ENCODE results near the gene MSTN.

MSTN gene

DNA sequence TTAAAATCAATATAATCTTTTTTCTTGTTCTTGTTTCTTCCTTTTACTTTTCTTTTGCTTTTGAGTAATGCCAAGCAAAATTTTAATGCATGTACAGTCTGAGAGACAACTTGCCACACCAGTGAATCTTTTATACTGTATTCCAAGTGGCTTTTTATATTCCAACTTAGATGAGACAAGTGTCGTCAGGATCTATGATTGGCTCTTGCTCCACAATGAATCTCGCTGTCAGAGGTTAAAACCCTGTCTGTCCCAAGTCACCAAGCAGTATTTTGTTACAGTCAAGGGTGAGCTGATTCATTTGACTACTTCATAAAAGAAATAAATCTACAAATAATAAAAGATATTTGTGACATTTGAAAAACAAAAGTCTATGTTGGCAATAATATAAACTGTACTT lies at the start of gene MSTN:
Gene MSTN (minus strand): TSS at position 129 of the 400 bp plus-strand sequence. CDS start 133 bp downstream, outside the sequence.
- DNase-seq (ENCODE audit: low read depth in 3 of 3, low spot score in 1 of 3), result no peak

DNA sequence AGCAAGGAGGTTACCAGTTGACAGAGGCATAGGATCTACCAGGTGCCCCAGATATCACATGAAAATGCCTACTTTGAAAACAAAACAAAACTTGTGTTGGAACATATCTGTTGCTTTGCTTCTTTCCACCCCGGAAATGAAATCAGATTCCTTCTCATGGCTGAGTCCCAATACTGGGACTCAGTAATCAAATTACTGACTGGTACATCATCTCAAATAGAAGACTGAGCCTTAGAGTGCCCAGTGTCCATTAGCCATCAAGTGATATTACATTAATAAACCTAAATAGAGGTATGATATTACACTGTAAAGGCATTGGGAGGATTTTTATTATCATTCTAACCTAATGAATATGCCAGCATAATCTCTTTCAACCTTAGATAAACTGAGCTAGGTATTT lies 48.6 kb upstream of the MSTN start:
- DNase-seq (ENCODE audit: low read depth in 3 of 3, low spot score in 1 of 3), result no peak

DNA sequence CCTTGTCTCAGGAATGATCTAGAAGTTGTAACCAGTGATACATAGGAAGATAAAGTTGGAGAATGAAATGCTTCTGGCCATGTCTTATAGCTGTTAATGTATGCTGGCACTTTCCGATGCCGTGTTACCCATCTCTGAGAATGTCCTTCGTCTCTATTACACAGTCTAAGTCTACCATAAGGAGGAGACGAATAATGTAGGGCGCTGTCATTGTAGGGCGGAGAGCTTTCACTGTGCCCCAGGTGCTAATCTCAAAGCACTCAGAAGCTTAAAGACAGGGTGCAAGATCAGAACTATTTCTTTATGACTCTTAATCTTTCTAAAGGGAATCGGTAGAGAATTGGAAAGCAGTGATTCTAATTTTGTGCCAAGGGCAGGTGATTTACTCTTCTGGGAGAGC lies 48.2 kb upstream of the MSTN start:
- DNase-seq (ENCODE audit: low read depth in 3 of 3, low spot score in 1 of 3), result no peak

DNA sequence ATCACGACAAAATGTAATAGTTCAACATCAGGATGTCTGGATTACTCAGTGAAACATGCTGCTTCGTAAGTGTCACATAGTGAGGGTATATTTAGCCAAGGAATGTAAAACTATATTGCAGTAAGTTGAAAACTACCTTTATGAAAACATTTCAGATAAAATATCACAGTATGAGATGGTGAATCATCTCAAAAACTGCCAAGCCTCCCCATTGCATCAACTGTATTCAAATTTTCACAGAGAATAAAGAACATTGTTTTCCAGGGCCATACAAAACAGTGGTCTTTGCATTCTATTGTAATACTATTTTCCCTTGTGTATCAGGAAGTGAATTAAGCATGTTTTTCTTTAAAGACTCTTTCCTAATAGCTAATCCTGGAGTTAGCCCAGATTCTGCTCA lies 47.6 kb upstream of the MSTN start:
- no peak for DNase-seq (ENCODE audit: low read depth in 3 of 3, low spot score in 1 of 3)

DNA sequence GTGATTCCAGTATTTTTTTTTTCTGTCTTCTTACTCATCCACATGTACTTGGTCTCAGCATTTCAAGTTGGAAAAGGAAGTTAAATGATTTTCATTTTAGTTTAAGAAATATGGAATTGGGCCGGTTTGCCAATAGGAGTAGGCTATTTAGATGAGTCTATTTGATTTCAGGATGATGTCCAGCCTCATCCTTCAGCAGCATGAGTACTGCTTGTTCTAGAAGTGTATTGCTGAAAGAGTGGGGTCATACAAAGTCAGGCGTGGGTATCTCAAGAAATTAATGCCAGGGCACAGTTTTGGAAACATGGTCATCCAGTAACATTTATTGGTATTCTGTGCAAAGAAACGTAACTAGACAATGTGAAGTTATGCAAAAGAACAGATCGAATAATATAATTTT lies 44.9 kb upstream of the MSTN start:
- no peak for DNase-seq (ENCODE audit: low read depth in 3 of 3, low spot score in 1 of 3)

DNA sequence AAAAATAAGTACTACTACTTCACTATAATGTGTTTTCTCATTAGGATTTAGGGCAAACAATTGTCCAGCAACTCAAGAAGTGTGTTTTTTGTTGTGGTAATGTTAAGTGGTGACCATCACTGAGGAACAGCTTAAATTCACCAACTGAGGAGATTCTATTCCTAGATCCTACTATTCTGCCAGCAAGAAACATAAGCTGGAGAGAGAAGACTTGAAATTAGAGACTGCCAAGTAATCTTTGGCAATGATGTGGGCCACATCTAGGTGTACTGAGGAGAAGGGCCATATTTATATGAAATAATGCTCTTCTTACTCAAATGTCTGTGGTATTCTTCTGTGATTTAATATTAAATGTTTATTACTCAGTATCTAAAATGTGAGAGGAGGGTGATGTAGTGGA lies 44.3 kb upstream of the MSTN start:
- no peak for DNase-seq (ENCODE audit: low read depth in 3 of 3, low spot score in 1 of 3)

DNA sequence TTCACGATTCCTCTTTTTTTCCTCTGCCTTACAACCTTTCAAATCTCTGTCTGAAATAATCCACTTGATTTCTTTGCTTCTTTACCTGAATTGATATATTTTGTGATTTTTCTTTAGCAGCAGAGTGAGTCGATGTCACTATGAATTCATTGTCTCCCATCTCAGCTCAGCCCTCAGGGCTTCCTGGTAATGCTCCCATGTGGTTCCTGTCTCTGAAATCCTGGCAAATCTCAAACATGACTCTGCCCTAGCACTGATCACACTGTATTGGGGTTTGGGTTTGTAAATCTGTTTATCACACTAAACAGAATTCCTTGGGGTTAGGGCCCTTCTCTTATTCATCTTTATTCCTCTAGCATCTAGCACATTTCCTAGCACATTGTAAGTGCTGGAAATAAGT lies 43.0 kb upstream of the MSTN start:
- no peak for DNase-seq (ENCODE audit: low read depth in 3 of 3, low spot score in 1 of 3)

DNA sequence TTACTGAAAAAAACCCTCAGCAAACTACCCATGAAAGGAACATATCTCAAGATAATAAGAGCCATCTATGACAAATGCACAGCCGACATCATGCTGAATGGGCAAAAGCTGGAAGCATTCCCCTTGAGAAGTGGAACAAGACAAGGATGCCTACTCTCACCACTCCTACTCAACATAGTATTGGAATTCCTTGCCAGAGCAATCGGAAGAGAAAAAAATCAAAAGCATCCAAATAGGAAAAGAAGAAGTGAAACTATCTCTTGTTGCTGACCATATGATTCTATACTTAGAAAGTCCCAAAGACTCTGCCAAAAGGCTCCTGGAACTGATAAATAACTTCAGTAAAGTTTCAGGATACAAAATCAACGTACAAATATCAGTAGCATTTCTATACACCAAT lies 40.6 kb upstream of the MSTN start:
- no peak for DNase-seq (ENCODE audit: low read depth in 3 of 3, low spot score in 1 of 3)

DNA sequence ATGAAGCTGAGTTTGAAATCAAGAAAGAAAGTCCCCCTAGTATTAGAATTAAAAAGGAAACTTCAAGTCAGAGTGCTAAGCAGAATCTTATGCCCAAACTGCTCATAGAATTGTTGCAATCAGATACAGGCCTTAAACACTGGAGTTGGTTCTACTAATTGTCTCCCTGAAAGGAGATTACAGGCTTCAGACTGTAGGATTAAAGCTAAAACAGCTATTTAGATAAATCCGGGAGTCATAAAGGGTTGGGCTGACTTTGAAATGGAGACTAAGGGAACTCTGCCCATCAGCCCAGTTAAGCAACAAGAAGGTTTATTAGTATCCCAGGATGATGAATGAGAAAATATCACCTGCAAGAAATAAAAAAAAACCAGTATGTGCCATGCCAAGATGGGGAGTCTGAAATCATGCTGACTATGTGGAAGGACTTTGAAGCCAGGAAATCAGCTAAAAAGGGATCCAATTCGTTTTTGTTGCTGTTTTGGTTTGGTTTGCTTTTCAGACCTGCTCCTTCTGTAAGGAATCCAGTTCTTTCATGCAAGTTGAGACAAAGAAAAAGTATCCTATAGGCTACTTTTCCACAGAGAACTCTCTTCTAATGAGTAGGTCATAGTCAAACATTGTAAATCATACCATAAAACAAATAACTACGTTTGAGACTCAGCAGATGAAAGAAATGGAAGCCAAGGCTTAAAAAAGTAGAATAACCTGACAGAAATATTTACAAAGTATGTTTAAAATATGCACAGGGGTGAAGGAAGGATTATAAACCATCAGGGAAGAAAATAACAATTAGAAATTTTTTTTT lies 37.6 kb upstream of the MSTN start:
- DNase-seq (ENCODE audit: low read depth in 3 of 3, low spot score in 1 of 3), result no peak

DNA sequence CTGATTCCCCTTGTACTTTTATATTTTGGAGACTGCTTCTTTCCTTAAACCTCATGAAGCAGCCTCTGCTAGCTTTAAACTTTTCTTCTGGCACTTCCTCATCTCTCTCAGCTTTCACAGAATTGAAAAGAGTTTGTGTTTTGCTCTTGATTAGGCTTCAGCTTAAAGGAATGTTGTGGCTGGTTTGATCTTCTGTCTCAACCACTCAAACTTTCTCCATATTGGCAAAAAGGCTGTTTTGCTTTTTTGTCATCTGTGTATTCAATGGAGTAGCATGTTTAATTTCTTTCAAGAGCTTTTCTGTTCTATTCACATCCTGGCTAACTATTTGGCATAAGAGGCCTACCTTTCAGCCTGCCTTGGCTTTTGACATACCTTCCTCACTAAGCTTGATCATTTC lies 36.3 kb upstream of the MSTN start:
- no peak for DNase-seq (ENCODE audit: low read depth in 3 of 3, low spot score in 1 of 3)

DNA sequence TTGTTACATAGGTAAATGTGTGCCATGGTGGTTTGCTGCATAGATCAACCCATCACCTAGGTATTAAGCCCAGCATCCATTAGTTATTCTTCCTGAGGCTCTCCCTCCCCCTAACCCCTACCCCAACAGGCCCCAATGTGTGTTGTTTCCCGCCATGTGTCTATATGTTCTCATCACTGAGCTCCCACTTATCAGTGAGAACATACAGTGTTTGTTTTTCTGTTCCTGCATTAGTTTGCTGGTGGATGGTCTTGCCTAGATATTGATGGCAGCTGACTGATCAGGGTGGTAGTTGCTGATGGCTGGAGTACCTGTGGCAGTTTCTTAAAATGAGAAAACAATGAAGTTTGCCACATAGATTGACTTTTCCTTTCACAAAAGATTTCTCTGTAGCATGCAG lies 34.6 kb upstream of the MSTN start:
- no peak for DNase-seq (ENCODE audit: low read depth in 3 of 3, low spot score in 1 of 3)

DNA sequence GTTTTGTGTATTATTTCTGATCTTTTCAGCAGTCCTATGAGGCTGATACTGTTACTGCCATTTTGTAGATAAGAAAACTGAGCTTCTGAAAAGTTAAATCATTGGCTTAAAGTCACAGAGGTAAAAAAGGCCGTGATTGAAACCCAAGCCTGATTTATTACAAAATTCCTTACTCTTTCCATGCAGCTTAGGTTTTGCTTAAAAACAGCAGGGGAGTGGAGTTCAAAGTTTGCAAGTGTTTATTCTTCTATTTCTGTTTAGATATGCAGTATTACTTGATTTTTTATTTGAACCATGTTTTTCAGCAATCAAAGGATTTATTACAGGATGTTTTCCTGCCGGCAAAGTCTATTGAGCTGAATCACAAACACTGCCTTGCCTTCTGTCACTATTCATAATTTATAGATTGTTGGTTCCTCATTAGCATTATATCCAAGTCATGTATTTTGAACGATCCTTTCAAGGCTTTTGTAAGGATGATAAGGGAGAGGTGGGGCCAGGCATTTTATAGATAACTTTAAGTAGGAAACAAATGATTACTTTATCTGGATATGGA lies 31.9 kb upstream of the MSTN start:
- DNase-seq (ENCODE audit: low read depth in 3 of 3, low spot score in 1 of 3), result no peak

DNA sequence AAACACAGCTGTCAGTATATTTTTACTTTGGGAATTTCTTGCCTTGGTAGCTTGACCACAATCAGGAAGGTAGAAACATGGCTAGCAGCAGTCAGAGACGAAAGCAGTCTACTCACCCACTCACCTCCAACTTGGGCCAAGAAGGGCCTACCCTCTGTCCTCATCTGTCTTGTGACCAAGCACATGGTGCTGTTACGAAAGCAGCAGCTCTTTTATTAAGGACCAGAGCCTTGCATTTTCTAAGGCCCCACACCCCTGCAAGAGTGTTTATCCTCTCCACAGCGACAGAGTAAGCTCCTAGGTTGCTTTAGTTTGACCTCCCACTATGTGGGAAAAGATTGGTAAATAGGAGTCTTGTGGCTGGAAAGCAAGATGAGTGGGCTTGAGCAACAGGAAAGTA lies 31.3 kb upstream of the MSTN start:
- no peak for DNase-seq (ENCODE audit: low read depth in 3 of 3, low spot score in 1 of 3)

DNA sequence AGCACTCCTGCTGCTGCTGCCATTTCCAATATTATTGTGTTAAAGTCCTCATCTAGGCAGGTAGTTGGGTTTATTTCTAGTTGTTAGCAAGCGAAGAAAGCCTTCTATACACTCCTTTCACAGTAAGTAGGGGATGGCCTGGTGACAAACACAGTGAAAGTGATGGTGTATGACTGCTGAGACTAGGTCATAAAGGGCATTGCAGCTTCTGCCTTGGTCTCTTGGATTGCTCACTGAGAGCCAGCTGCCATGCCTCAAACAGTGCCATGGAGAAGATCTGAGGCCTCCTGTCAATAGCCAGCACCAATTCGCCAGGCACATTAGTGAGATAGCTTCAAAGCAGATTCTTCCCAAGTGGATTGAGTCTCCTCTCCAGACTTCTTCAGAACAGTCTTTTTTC lies 27.6 kb upstream of the MSTN start:
- no peak for DNase-seq (ENCODE audit: low read depth in 3 of 3, low spot score in 1 of 3)

DNA sequence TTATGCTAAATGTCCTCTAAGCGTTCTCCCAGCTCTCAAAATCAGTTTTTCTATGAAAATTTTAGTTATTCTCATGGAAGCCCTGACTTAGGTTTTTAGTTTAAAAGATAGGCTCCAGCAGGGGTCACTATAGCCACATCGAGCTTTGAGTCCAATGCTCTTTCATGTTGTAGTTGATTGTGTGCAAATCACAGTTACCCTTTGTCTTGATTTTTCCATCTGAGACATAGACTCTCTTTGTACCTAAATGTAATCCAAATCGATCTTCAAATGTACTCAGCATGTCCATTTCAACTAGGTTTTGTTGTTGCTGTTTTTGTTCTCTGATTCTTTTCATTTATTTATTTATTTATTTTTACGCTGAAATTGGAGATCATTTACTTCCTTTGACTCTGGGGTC lies 26.4 kb upstream of the MSTN start:
- peak in 1 of 3 donors; percentile 6 for DNase-seq (ENCODE audit: low read depth in 3 of 3, low spot score in 1 of 3)

DNA sequence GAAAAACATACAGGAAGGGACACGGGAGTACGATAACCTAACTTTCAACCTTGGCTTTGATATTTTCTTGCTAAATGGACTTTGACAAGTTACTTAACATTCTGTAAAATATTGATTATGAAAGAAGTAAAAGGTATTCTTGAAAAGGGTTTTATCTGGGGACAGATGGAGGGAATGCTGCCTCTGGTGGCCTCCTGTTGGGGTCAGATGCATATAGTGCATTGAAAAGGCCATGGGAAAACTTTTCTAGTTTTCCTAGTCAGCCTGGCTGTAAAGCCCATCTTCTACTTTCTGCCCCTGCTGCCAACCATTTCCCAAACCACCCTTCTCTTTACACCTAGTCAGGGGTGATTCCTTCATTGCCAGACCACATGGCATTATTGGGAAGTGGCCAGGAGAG lies 22.2 kb upstream of the MSTN start:
- DNase-seq (ENCODE audit: low read depth in 3 of 3, low spot score in 1 of 3), result no peak

DNA sequence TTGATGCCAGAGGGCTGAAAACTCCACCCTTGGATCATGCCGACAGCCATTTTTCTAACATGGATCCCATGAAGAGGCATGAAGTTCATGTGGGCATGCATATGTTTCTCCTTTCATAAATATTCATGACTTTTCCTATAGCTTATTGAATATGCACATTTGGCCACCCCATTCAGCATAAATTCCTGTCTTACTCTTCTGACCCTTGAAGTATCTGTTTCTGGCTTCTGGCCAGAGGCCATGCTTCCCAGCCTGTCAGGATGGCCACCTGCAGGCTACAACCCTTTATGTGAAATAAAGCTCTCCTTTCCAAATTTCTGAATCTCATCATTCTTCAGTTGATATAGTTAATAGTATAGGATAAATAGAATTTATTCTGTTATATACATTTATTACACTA lies 19.6 kb upstream of the MSTN start:
- no peak for DNase-seq (ENCODE audit: low read depth in 3 of 3, low spot score in 1 of 3)

DNA sequence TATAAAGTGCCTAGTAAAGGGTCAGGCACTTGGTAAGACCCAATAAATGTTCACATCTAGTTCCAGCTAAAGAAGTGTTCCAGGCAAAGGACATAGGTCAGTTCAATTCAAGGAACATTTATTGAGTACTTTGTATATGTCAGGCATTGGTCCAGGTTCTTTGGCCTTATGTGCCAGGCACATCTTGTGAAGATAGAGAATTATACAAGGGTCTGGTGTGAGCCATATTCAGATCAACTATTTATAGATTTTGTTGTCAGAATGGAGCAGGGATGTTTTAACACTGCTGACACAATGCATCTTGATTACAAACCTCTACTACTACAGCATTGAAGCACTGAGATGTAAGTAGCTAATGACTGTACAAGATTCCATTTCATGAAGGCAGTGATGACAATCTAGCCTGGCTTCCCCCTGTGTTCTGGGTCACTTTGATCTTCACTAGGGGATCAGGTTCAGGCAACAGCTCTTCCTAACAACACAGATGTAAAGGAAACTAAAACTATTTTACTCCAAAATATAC lies 18.1 kb upstream of the MSTN start:
- DNase-seq (ENCODE audit: low read depth in 3 of 3, low spot score in 1 of 3), result no peak

DNA sequence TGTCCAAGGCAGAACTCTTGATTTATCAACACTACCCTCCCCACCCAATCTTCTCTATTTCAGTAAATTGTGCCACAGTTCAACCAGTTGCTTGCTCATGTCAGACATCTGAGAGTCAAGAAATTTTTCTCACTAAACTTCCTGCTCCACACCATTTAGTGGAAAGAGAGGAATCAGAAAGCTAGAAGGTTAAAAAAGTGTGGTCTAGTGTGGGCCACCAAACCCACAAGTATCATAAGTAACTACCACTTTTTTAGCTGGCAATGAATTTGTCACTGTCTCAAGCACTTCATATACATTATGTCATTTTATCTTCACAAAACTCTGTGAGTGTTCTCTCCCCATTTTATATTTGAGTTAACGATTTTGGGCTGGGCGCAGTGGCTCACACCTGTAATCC lies 16.6 kb upstream of the MSTN start:
- DNase-seq (ENCODE audit: low read depth in 3 of 3, low spot score in 1 of 3), result no peak

DNA sequence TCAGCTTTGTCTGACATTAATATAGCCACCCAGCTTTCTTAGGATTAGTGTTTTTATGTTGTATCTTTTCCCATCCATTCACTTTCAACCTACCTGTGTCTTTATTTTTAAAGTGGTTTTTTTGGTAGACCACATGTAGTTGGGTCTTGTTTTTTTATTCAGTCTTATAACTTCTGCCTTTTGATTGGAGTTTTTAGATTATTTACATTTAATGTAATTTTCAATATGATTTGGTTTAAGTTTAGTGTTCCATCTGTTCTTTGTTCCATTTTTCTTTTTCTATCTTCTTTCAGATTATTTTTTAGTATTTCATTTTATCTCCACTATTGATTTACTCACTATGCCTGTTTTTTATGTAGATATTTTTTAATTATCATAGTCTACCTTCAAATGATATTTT lies 13.1 kb upstream of the MSTN start:
- DNase-seq (ENCODE audit: low read depth in 3 of 3, low spot score in 1 of 3), result no peak

DNA sequence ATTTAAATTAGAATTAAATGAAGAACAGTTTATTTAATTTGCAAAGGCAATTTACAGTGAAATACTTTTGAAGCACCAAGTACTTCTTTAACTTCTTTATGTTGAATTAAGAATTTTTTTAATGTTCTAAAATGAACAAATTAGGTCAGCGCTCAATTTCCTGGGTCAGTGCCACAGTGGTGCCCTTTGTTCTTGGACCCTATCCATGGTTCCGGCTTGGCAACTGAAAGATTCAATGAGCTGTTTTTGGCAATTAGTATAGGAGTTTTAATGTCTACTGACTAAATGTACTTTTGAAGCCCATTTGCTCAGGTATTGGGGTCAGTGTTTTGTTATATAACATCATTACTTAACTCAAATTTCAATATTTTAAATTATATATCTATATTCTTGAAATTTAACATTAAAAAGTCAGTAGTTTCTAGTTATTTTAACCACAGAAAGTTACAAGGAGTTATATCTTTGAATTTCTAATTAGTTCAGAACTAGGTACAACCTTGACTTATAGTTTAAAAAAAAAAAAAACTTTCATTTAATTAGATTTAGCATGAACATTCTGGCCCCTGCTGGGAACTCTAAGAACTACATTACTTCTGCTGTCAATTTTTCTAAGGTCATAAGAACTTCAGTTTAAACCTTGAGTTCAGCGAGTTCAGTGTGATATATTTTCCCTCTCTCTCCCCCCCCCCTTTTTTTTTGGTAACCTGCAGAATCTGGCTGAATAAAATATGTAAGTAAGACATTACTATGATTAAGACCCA lies 7.6 kb upstream of the MSTN start:
- no peak for DNase-seq (ENCODE audit: low read depth in 3 of 3, low spot score in 1 of 3)

DNA sequence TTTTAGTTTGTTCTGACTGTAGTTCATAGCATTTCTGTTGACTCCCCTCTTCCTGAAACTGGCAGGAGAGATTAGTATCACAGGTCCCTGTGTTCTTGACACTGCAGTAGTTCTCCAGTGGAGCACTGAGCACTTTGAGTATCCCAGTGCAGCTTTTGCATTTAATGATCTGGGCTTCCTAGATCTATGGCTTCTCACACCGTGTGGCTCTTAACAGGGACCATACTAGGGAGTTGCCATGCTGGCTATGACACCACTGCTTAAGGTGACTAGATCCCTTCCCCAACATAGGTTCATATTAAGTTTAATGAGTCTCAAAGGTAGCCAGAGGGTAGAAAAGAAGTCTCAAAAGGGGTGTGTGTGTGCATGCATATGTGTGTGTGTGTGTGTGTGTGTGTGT lies 6.2 kb upstream of the MSTN start:
- DNase-seq (ENCODE audit: low read depth in 3 of 3, low spot score in 1 of 3), result no peak

Data from stimulated activated CD4-positive, alpha-beta T cell treated with anti-CD3 and anti-CD28 coated beads, TNF-alpha, amount 100 ng/mL, for 1 hour (primary cell).